K562 (cell line): ENCODE data around the gene RPAP2. TPM values are rescaled to one million over a fixed set of nuclear protein-coding genes. Genes with fewer than 3 reads are reported as not detected.
A peak's percentile ranks its signal among the peaks of the same experiment; 100 is the strongest.

Source experiments
- ARHGAP35 ChIP-seq: fragments of 450-650 bp; IDR thresholded peaks from 2 replicates; pipeline ENCODE4 v1.6.1; 2018; ENCODE audit not compliant: partially characterized antibody
- BCL6 ChIP-seq: fragments of 250-450 bp; sonication (Bioruptor Pico); IDR thresholded peaks from 2 replicates; pipeline ENCODE4 v1.4.0; 2020
- CHCHD3 ChIP-seq: fragments of 250-450 bp; sonication (Bioruptor Pico); IDR thresholded peaks from 2 replicates; pipeline ENCODE4 v2.1.2; 2022; ENCODE audit warnings: mild to moderate bottlenecking
- CLOCK ChIP-seq: fragments of 250-450 bp; sonication (Bioruptor Pico); IDR thresholded peaks from 2 replicates; pipeline ENCODE4 v1.4.0; 2020; ENCODE audit warnings: mild to moderate bottlenecking, moderate library complexity, borderline replicate concordance
- CREB5 ChIP-seq: fragments of 250-450 bp; sonication (Bioruptor Pico); IDR thresholded peaks from 2 replicates; pipeline ENCODE4 v1.5.0; 2020; ENCODE audit warnings: mild to moderate bottlenecking
- DMBX1 ChIP-seq: fragments of 250-450 bp; sonication (Bioruptor Pico); IDR thresholded peaks from 2 replicates; pipeline ENCODE4 v1.8.0; 2022; ENCODE audit warnings: inconsistent platforms, mild to moderate bottlenecking, moderate library complexity, borderline replicate concordance
- ELF1 ChIP-seq: fragments of 200-800 bp; sonication (Bioruptor generic); IDR thresholded peaks from 2 replicates; pipeline ENCODE4 v1.6.1; 2016; ENCODE audit warnings: missing genetic modification characterization, missing compliant biosample characterization
- FOXM1 ChIP-seq, 2 experiments: fragments of 450-650 bp in 1 of 2; sonication (generic) in 1 of 2; formaldehyde crosslinking in 1 of 2; IDR thresholded peaks; 2 replicates each; pipeline versions ENCODE4 v1.6.1 to v1.9.0; 2017 to 2022; ENCODE audit warnings: low read depth in 2 of 2, mild to moderate bottlenecking in 2 of 2, missing genetic modification reagents in 1 of 2, moderate library complexity in 1 of 2
- FOXP1 ChIP-seq: sonication (generic); formaldehyde crosslinking; IDR thresholded peaks from 2 replicates; pipeline ENCODE4 v1.8.0; 2022; ENCODE audit warnings: mild to moderate bottlenecking, missing genetic modification reagents
- HBP1 ChIP-seq: fragments of 450-650 bp; formaldehyde crosslinking; IDR thresholded peaks from 2 replicates; pipeline ENCODE4 v1.4.0; 2022; ENCODE audit warnings: missing genetic modification characterization
- HMBOX1 ChIP-seq: sonication (generic); IDR thresholded peaks from 2 replicates; pipeline ENCODE4 v1.6.1; 2016
- HMGN3 ChIP-seq: IDR thresholded peaks from 2 replicates; pipeline ENCODE4 v1.6.1; 2011; ENCODE audit warnings: borderline replicate concordance, low read depth, mild to moderate bottlenecking, mixed read lengths, low read length; ENCODE audit not compliant: insufficient read length; ENCODE audit errors: extremely low read depth
- HNRNPUL1 ChIP-seq: fragments of 200-400 bp; formaldehyde crosslinking; IDR thresholded peaks from 2 replicates; pipeline ENCODE4 v1.6.1; 2017; ENCODE audit warnings: low read length
- NR0B1 ChIP-seq: fragments of 450-650 bp; IDR thresholded peaks from one replicate; pipeline ENCODE4 v1.6.1; 2018; ENCODE audit warnings: mild to moderate bottlenecking, moderate library complexity; ENCODE audit not compliant: partially characterized antibody
- RFX7 ChIP-seq: fragments of 250-450 bp; sonication (Bioruptor Pico); IDR thresholded peaks from 2 replicates; pipeline ENCODE4 v1.5.1; 2021; ENCODE audit warnings: mild to moderate bottlenecking
- SIN3A ChIP-seq, 2 experiments: fragments of 150-350 bp in 1 of 2; IDR thresholded peaks; 2 replicates each; pipeline ENCODE4 v1.6.1; 2011 to 2016; ENCODE audit warnings: borderline replicate concordance in 2 of 2, low read depth in 2 of 2, low read length in 2 of 2, mild to moderate bottlenecking in 2 of 2, moderate library complexity in 2 of 2; ENCODE audit not compliant: control insufficient read depth in 1 of 2
- SNIP1 ChIP-seq: fragments of 450-650 bp; IDR thresholded peaks from 2 replicates; pipeline ENCODE4 v1.7.1; 2017; ENCODE audit warnings: low read depth, mild to moderate bottlenecking
- TOE1 ChIP-seq, 2 experiments: fragments of 450-650 bp in 1 of 2; sonication (generic) in 1 of 2; formaldehyde crosslinking in 1 of 2; IDR thresholded peaks; 2 replicates each; pipeline versions ENCODE4 v1.7.1 to v1.8.0; 2016 to 2022; ENCODE audit warnings: borderline replicate concordance in 2 of 2, mild to moderate bottlenecking in 2 of 2, antibody characterized with exemption in 1 of 2, inconsistent platforms in 1 of 2, low read depth in 1 of 2, missing genetic modification reagents in 1 of 2, moderate library complexity in 1 of 2
- ZBED1 ChIP-seq: IDR thresholded peaks from 2 replicates; pipeline ENCODE4 v1.6.1; 2014
- polyA plus RNA-seq, 8 experiments: library from polyadenylated mRNA; depleted of rRNA in 4 of 8; stranded (reverse) in 5 of 8; unstranded in 3 of 8; fragments of >200 nt; fragmentation: Nextera tagmentation in 2 of 8; fragmentation: Illumina TruSeq in 1 of 8; extraction: Ambion mirVana in 2 of 8; extraction: Trizol in 1 of 8; gene quantifications; 2 replicates each; pipeline versions ENCODE4 v1.2.1 to v1.2.3, GENCODE V29; 2011 to 2014; ENCODE audit warnings: inconsistent platforms in 1 of 8, missing spikeins in 1 of 8
- total RNA-seq, 7 experiments: library from RNA; depleted of rRNA in 6 of 7; stranded (reverse); fragments of >200 nt in 6 of 7; fragmentation: Illumina TruSeq in 2 of 7; extraction: Trizol in 2 of 7; gene quantifications; 2 replicates each; pipeline versions ENCODE4 v1.2.1 to v1.2.3, GENCODE V29; 2011 to 2021; ENCODE audit warnings: low replicate concordance in 1 of 7

The RPAP2 gene
- total and polyA plus RNA-seq, 9 of the 15 experiments (the other 6 are each of a cell fraction or from before 2014, with no cell fraction given), result 6.2 to 41.7 (median 28.7) TPM

- no peak for TF ChIP-seq ELF1
- no peak for TF ChIP-seq ARHGAP35
- peak; percentile 81 for TF ChIP-seq FOXM1 (IDR thresholded peaks at IDR 0.05; ENCODE audit: low read depth)
- TF ChIP-seq FOXM1 (CRISPR knock-in tag; IDR thresholded peaks at IDR 0.05; ENCODE audit: low read depth), result no peak
- no peak for TF ChIP-seq SIN3A (IDR thresholded peaks at IDR 0.05; ENCODE audit: borderline replicate concordance in 2 of 2, control insufficient read depth in 1 of 2, low read depth in 2 of 2, low read length in 2 of 2)
- TF ChIP-seq HMBOX1, result no peak
- TF ChIP-seq HBP1 (CRISPR knock-in tag), result no peak
- no peak for TF ChIP-seq SNIP1
- TF ChIP-seq FOXP1 (CRISPR knock-in tag), result no peak
- TF ChIP-seq RFX7 (CRISPR knock-in tag), result no peak
- TF ChIP-seq ZBED1, result no peak
- TF ChIP-seq CREB5 (CRISPR knock-in tag), result no peak
- no peak for TF ChIP-seq CHCHD3
- TF ChIP-seq BCL6 (CRISPR knock-in tag), result no peak
- TF ChIP-seq HMGN3, result no peak
- no peak for TF ChIP-seq HNRNPUL1
- TF ChIP-seq DMBX1 (CRISPR knock-in tag), result no peak
- TF ChIP-seq NR0B1, result no peak
- TF ChIP-seq TOE1 (IDR thresholded peaks at IDR 0.05; ENCODE audit: borderline replicate concordance), result 0 out of 2 replicates have a peak, but pooled peaks have one; percentile 14
- TF ChIP-seq TOE1 (CRISPR knock-in tag; IDR thresholded peaks at IDR 0.05; ENCODE audit: borderline replicate concordance, low read depth), result no peak
- TF ChIP-seq CLOCK (CRISPR knock-in tag), result no peak
These were observed 19.1 kb downstream of the RPAP2 start (continued) for GRCh38 chr1:92317836-92318493.
